PC-9 (cell line): ENCODE data around the gene CDC42EP1. TPM values are rescaled to one million over a fixed set of nuclear protein-coding genes. Genes with fewer than 3 reads are reported as not detected.

ENCODE experiments used
- BruUV-seq: library from RNA; stranded (reverse); fragments of 400-500 nt; replicated peaks from 2 replicates; lab custom pipeline; 2021; lab: Mats Ljungman, UMichigan
- CTCF ChIA-PET: fragments of 300-600 bp; sonication (Branson Sonifier 250); formaldehyde crosslinking; loops from one replicate; lab custom pipeline; 2022; ENCODE audit warnings: antibody characterized with exemption; lab: Charles Lee
- POLR2A ChIA-PET: fragments of 300-600 bp; sonication (Branson Sonifier 250); formaldehyde crosslinking; loops from one replicate; lab custom pipeline; 2022; ENCODE audit warnings: antibody characterized with exemption; ENCODE audit not compliant: unreplicated experiment; lab: Charles Lee
- DNase-seq, 2 experiments: peaks; one replicate each; pipeline versions ENCODE4 v3.0.0 to v3.0.0-alpha.2; 2015 to 2022; ENCODE audit warnings: mixed read lengths in 1 of 2
- H2AFZ ChIP-seq: fragments of 200-600 bp; sonication (generic); 2 replicates; pipeline ENCODE4 v1.8.1; 2017; ENCODE audit warnings: antibody characterized with exemption
- H3F3A ChIP-seq: fragments of 200-600 bp; sonication (generic); 2 replicates; pipeline ENCODE4 v1.8.1; 2017; ENCODE audit warnings: antibody characterized with exemption, mild to moderate bottlenecking, low read depth; ENCODE audit not compliant: insufficient read depth
- H3K27ac ChIP-seq: fragments of 200-600 bp; sonication (generic); 2 replicates; pipeline ENCODE4 v1.6.1; 2016; ENCODE audit warnings: mixed run types
- H3K27me3 ChIP-seq: fragments of 200-600 bp; sonication (generic); 2 replicates; pipeline ENCODE4 v1.6.1; 2016; ENCODE audit warnings: low read depth, mixed run types; ENCODE audit not compliant: insufficient read depth
- H3K36me3 ChIP-seq: fragments of 200-600 bp; sonication (generic); 2 replicates; pipeline ENCODE4 v1.6.1; 2016; ENCODE audit warnings: low read depth, mixed run types
- H3K4me1 ChIP-seq: fragments of 200-600 bp; sonication (generic); replicated peaks from 2 replicates; pipeline ENCODE4 v1.6.1; 2016; ENCODE audit warnings: mixed run types; ENCODE audit not compliant: insufficient read depth
- H3K4me2 ChIP-seq: fragments of 200-600 bp; sonication (generic); 2 replicates; pipeline ENCODE4 v1.6.1; 2017; ENCODE audit warnings: mixed run types
- H3K4me3 ChIP-seq: fragments of 200-600 bp; sonication (generic); 2 replicates; pipeline ENCODE4 v1.6.1; 2016; ENCODE audit warnings: mixed run types
- H3K79me2 ChIP-seq: fragments of 200-600 bp; sonication (generic); 2 replicates; pipeline ENCODE4 v1.6.1; 2017; ENCODE audit warnings: low read depth, mixed run types
- H3K9me2 ChIP-seq: fragments of 200-600 bp; sonication (generic); 2 replicates; pipeline ENCODE4 v1.8.1; 2017; ENCODE audit warnings: mild to moderate bottlenecking; ENCODE audit not compliant: insufficient read depth
- H3K9me3 ChIP-seq: fragments of 200-600 bp; sonication (generic); 2 replicates; pipeline ENCODE4 v1.8.1; 2016; ENCODE audit warnings: low read depth; ENCODE audit not compliant: insufficient read depth
- H4K20me1 ChIP-seq: fragments of 200-600 bp; sonication (generic); 2 replicates; pipeline ENCODE4 v1.8.1; 2017; ENCODE audit not compliant: insufficient read depth
- CTCF ChIP-seq: fragments of 200-600 bp; sonication (generic); conservative IDR thresholded peaks from 2 replicates; pipeline ENCODE4 v1.6.1; 2017; ENCODE audit warnings: mixed run types, antibody characterized with exemption, mild to moderate bottlenecking, moderate library complexity
- EZH2 ChIP-seq: fragments of 200-600 bp; sonication (generic); IDR thresholded peaks from 2 replicates; pipeline ENCODE4 v1.8.0; 2017; ENCODE audit warnings: antibody characterized with exemption, low read depth
- intact Hi-C: fragments of 100-400 bp; cut with micrococcal nuclease; formaldehyde crosslinking; loops from one replicate; pipeline ENCODE4 v1.10.0; 2022; ENCODE audit not compliant: unreplicated experiment
- total RNA-seq: library from RNA; stranded (reverse); gene quantifications from 2 replicates; pipeline ENCODE4 v1.2.3, GENCODE V29; 2021

Gene CDC42EP1
- total RNA-seq, 1 experiment from 2014 or later = 94.0 TPM

DNA sequence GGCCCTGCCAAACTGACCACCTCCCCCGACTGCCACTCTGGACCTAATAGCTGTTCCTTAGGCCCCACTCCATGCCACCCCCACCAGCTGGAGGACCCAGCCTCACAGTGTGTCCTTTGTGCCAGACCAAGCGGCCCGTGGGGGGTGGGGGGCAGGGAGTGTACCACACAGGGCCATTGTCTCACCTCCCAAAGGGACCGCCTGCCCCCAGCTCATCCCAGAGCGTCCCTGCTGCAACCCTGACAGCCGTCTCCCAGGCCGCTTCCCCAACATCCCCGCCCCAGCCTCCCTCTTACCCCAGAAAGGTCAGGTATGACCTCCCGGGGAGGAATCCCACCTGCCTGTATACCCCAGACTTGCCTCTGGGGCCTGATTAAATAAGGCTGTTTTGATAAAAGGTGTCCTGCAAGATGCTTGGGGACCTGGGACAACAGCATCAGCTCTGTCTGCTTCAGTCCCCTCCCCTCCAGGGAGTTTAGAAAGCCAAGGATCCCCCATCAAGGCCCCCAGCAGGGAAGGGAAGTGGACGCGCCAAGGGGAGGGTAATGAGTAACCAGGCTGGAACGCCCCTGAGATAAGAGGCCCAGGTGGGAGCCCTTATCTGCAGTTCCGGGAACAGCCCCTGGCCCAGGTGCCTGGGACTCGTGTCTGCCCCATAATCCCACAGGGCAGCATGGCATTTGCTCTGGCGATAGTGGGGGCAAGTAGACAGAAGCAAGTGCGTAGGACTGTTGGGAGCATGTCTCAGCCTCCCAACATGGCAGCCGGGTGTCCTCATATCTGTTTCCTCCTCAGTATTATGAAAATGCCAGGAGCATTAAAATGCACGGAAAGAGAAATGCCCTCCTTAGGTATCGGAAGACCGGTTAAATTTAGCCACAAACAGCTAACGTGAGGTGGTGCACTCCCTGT is 9.0 kb downstream of the CDC42EP1 start:
- peak; percentile 65 to 81 for DNase-seq
- Histone ChIP-seq H3K27me3 (no peaks in the 10 kb centered on the region), H3K27ac (peak overlapping the region; percentile 73), H3K4me1 (peaks cover 70% of the 10 kb centered on the region), H4K20me1 (peaks cover 41% of the 10 kb centered on the region), H3K4me3 (peak overlapping the region; percentile 1; the same call in 1 of the 2 replicates), H3K9me2 (no peaks in the 10 kb centered on the region), H3K4me2 (peak overlapping the region; percentile 50), H2AFZ (no peak overlapping the region), H3F3A (peaks cover 72% of the 10 kb centered on the region), H3K79me2 (peaks cover 32% of the 10 kb centered on the region), H3K36me3 (peaks cover 10% of the 10 kb centered on the region; the same call in 1 of the 2 replicates), H3K9me3 (no peaks in the 10 kb centered on the region)
- no TSS peak for BruUV-seq
- ChIA-PET POLR2A (interaction anchor here (0.6 to 0.8 kb wide), 4 partner anchors 13 to 27 kb away, joined by 3 to 4 read pairs (median 4); no protein-coding TSS in a partner anchor), CTCF (interaction anchor here (1.0 to 4.9 kb wide), 5 partner anchors 8 to 61 kb away, joined by 3 to 31 read pairs (median 5); no protein-coding TSS in a partner anchor)
- intact Hi-C loops = loop anchor here (5.0 kb wide), 2 partner anchors 112 to 252 kb away; no protein-coding TSS in a partner anchor
- no peak for TF ChIP-seq CTCF
- TF ChIP-seq EZH2 = no peak

DNA sequence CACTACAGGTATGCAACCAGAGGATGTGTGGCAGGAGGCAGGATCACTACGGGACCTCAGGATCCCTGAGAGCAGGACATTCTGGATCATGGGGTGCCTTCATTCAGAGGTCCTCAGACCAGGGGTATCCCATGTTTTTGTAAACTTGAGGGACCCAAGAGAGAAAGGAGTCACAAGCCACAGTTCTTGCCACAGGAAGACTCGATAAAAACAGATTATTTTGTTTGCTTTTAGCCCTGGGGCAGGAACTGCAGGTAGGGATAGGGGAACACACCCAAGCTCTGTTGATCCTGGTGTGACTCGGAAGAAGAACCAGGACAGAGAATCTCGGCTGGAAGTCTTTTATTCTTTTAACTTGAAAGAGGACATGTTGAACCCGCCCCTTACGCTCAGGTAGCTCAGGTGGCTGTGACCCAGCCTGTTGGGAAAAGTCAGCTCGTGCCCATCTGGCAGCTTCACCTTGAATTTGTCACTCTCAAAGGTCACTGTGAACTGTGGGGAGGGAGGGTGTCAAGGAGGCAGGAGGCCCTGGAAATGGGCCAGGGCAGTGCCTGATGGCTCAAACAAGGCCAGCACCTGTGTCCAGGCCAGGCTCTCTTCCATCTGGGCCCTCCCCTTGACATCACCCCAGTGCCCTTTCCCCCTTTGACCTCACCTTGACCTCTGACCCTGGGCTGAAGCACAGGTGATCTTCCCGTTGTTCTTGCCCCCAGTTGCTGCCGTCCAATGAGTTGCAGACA is 9.8 kb downstream of the CDC42EP1 start:
- 0 out of 2 replicates have a peak, but pooled peaks cover 7% of the 10 kb centered on the region for H3K36me3 ChIP-seq
- H3K27me3 ChIP-seq = no peaks in the 10 kb centered on the region
- H3K27ac ChIP-seq = peak overlapping the region; percentile 73
- H2AFZ ChIP-seq = no peak overlapping the region
- no peaks in the 10 kb centered on the region for H3K9me2 ChIP-seq
- ChIA-PET CTCF (interaction anchor here (0.6 to 4.9 kb wide), 5 partner anchors 8 to 237 kb away, joined by 3 to 31 read pairs (median 5); no protein-coding TSS in a partner anchor), POLR2A (interaction anchor here (0.6 to 0.7 kb wide), 2 partner anchors 23 to 98 kb away, joined by 4 to 5 read pairs; no protein-coding TSS in a partner anchor)
- TF ChIP-seq CTCF (no peak), EZH2 (no peak)
- peak overlapping the region; percentile 50 for H3K4me2 ChIP-seq
- peaks cover 69% of the 10 kb centered on the region for H3K4me1 ChIP-seq
- peak overlapping the region; percentile 1; the same call in 1 of the 2 replicates for H3K4me3 ChIP-seq
- peaks cover 33% of the 10 kb centered on the region for H4K20me1 ChIP-seq
- BruUV-seq = no TSS peak
- H3K79me2 ChIP-seq = peaks cover 24% of the 10 kb centered on the region
- no peaks in the 10 kb centered on the region for H3K9me3 ChIP-seq
- H3F3A ChIP-seq = peaks cover 64% of the 10 kb centered on the region
- DNase-seq = peak; percentile 49 to 70
- intact Hi-C loops = loop anchor here (5.0 kb wide), 2 partner anchors 113 to 253 kb away; no protein-coding TSS in a partner anchor

DNA sequence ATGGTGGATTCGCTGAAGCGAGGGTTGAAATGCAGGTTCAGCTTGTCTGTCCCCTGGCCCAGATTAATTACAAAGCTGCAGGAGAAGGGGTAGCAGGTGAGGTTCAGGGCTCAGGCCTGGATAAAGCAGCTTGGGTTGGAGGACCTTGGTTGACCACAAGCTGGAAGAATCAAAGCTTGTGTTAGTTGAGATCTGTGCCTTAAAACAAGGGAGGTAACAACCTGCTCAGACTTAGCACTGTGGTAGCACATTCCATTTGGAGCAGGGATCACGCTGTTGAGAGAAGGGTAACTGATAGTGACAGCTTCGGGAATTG is 10.3 kb downstream of the CDC42EP1 start:
- H3K4me1 ChIP-seq = peaks cover 64% of the 10 kb centered on the region
- H3K27ac ChIP-seq = peak overlapping the region; percentile 73
- no peak overlapping the region for H2AFZ ChIP-seq
- no peak for DNase-seq
- no peaks in the 10 kb centered on the region for H3K27me3 ChIP-seq
- intact Hi-C loops = no loop called here
- TF ChIP-seq EZH2 = no peak
- no peak for TF ChIP-seq CTCF
- peaks cover 19% of the 10 kb centered on the region for H3K79me2 ChIP-seq
- peaks cover 28% of the 10 kb centered on the region for H4K20me1 ChIP-seq
- ChIA-PET CTCF (interaction anchor here (0.6 to 4.9 kb wide), 4 partner anchors 9 to 1710 kb away, joined by 3 to 31 read pairs (median 4); no protein-coding TSS in a partner anchor), POLR2A (interaction anchor here (0.6 kb wide), 1 partner anchor 98 kb away, joined by 5 read pairs; no protein-coding TSS in a partner anchor)
- peaks cover 60% of the 10 kb centered on the region for H3F3A ChIP-seq
- 0 out of 2 replicates have a peak, but pooled peaks cover 7% of the 10 kb centered on the region for H3K36me3 ChIP-seq
- H3K9me2 ChIP-seq = no peaks in the 10 kb centered on the region
- H3K9me3 ChIP-seq = no peaks in the 10 kb centered on the region
- H3K4me2 ChIP-seq = peak overlapping the region; percentile 50
- TSS peak; percentile 0 for BruUV-seq
- H3K4me3 ChIP-seq = no peak overlapping the region
